ENCODE data around the gene PIGK.

Gene PIGK

GRCh38 chr1:77039111-77039510 is 180.1 kb downstream of the PIGK start:
- no peak for DNase-seq (ENCODE audit: low read depth in 2 of 2)
